ENCODE results near the gene DIS3L2.

Gene DIS3L2

GRCh38 chr2:232351686-232352510, 390.4 kb downstream of the DIS3L2 start:
- H3K4me3 ChIP-seq (ENCODE audit: low read depth, low read length) = no peak overlapping the region
- no peak for DNase-seq (ENCODE audit: low read depth)
- TF ChIP-seq CTCF (conservative IDR thresholded peaks at IDR 0.05; ENCODE audit: low read depth, low read length) = no peak

- H3K4me3 ChIP-seq (ENCODE audit: low read depth, low read length) = no peak overlapping the region
- no peak for TF ChIP-seq CTCF (conservative IDR thresholded peaks at IDR 0.05; ENCODE audit: low read depth, low read length)
- DNase-seq (ENCODE audit: low read depth) = no peak
Observed at GRCh38 chr2:232352511-232353091, 391.1 kb downstream of the DIS3L2 start.

- H3K4me3 ChIP-seq (ENCODE audit: low read depth, low read length) = no peak overlapping the region
Observed at GRCh38 chr2:232353096-232353495, 391.6 kb downstream of the DIS3L2 start.

GRCh38 chr2:232353660-232354059, 392.1 kb downstream of the DIS3L2 start:
- no peak overlapping the region for H3K4me3 ChIP-seq (ENCODE audit: low read depth, low read length)
- no peak for TF ChIP-seq CTCF (conservative IDR thresholded peaks at IDR 0.05; ENCODE audit: low read depth, low read length)
- DNase-seq (ENCODE audit: low read depth) = no peak

More at GRCh38 chr2:232353096-232353495, 391.6 kb downstream of the DIS3L2 start:
- no peak for TF ChIP-seq CTCF (conservative IDR thresholded peaks at IDR 0.05; ENCODE audit: low read depth, low read length)
- DNase-seq (ENCODE audit: low read depth) = no peak

GRCh38 chr2:232354069-232354468, 392.6 kb downstream of the DIS3L2 start:
- no peak for TF ChIP-seq CTCF (conservative IDR thresholded peaks at IDR 0.05; ENCODE audit: low read depth, low read length)
- DNase-seq (ENCODE audit: low read depth) = no peak

GRCh38 chr2:232361646-232362045, 400.1 kb downstream of the DIS3L2 start:
- no peak for DNase-seq (ENCODE audit: low read depth)
- no peak overlapping the region for H3K4me3 ChIP-seq (ENCODE audit: low read depth, low read length)
- no peak for TF ChIP-seq CTCF (conservative IDR thresholded peaks at IDR 0.05; ENCODE audit: low read depth, low read length)

More at GRCh38 chr2:232354069-232354468, 392.6 kb downstream of the DIS3L2 start:
- no peak overlapping the region for H3K4me3 ChIP-seq (ENCODE audit: low read depth, low read length)

Data from choroid plexus epithelial cell (primary cell).